CD14-positive monocyte (primary cell): ENCODE data around the gene RALGAPA1. TPM values are rescaled to one million over a fixed set of nuclear protein-coding genes. Genes with fewer than 3 reads are reported as not detected.

Source experiments
- DNase-seq, 3 donors: peaks; one replicate each; pipeline ENCODE4 v3.0.0-alpha.2; 2011 to 2022
- H2AFZ ChIP-seq: 2 replicates; pipeline ENCODE4 v1.6.0; 2012; ENCODE audit warnings: mild to moderate bottlenecking, low read depth, low read length, inconsistent platforms; ENCODE audit not compliant: insufficient read depth, poor library complexity, severe bottlenecking
- H3K27ac ChIP-seq, 2 donors: 1 replicate in 1 of 2; 2 replicates in 1 of 2; pipeline ENCODE4 v1.5.1; 2012 to 2013; ENCODE audit warnings: low read length in 2 of 2, control low read depth in 1 of 2, inconsistent platforms in 1 of 2, low read depth in 1 of 2, mild to moderate bottlenecking in 1 of 2
- H3K27me3 ChIP-seq, 2 donors: one replicate each; pipeline versions ENCODE4 v1.6.0 to v1.6.1; 2011 to 2013; ENCODE audit warnings: low read length in 2 of 2; ENCODE audit not compliant: control insufficient read depth in 2 of 2, insufficient read depth in 2 of 2
- H3K36me3 ChIP-seq, 2 donors: replicated peaks in 1 of 2; 1 replicate in 1 of 2; 2 replicates in 1 of 2; pipeline versions ENCODE4 v1.5.1 to v1.6.1; 2012 to 2013; ENCODE audit warnings: low read length in 2 of 2, control low read depth in 1 of 2, inconsistent platforms in 1 of 2, mild to moderate bottlenecking in 1 of 2; ENCODE audit not compliant: insufficient read depth in 2 of 2, control insufficient read depth in 1 of 2
- H3K4me1 ChIP-seq, 2 donors: 1 replicate in 1 of 2; 2 replicates in 1 of 2; pipeline versions ENCODE4 v1.5.1 to v1.6.1; 2012 to 2013; ENCODE audit warnings: low read length in 2 of 2, control low read depth in 1 of 2, inconsistent platforms in 1 of 2, mild to moderate bottlenecking in 1 of 2, moderate library complexity in 1 of 2; ENCODE audit not compliant: insufficient read depth in 2 of 2, control insufficient read depth in 1 of 2
- H3K4me2 ChIP-seq: replicated peaks from 2 replicates; pipeline ENCODE3; 2012; ENCODE audit warnings: low read length, moderate library complexity, mild to moderate bottlenecking; ENCODE audit not compliant: poor library complexity, severe bottlenecking; ENCODE audit errors: extremely low read depth
- H3K4me3 ChIP-seq, 3 experiments: fragments of 200-600 bp in 1 of 3; sonication (generic) in 1 of 3; replicated peaks in 1 of 3; 1 replicate in 2 of 3; 2 replicates in 1 of 3; pipeline ENCODE4 v1.5.1; 2011 to 2013; ENCODE audit warnings: low read length in 3 of 3, mild to moderate bottlenecking in 3 of 3, control low read depth in 2 of 3, low read depth in 2 of 3, inconsistent platforms in 1 of 3, moderate library complexity in 1 of 3
- H3K79me2 ChIP-seq: 2 replicates; pipeline ENCODE4 v1.6.0; 2012; ENCODE audit warnings: mild to moderate bottlenecking, control low read depth, inconsistent platforms, low read length, moderate library complexity; ENCODE audit not compliant: insufficient read depth
- H3K9ac ChIP-seq: 2 replicates; pipeline ENCODE4 v1.6.0; 2017; ENCODE audit warnings: low read length, mild to moderate bottlenecking; ENCODE audit not compliant: insufficient read depth, poor library complexity, severe bottlenecking
- H3K9me3 ChIP-seq, 2 donors: replicated peaks in 1 of 2; 1 replicate in 1 of 2; 2 replicates in 1 of 2; pipeline versions ENCODE4 v1.5.1 to v1.6.1; 2012 to 2013; ENCODE audit warnings: low read length in 2 of 2, control low read depth in 1 of 2; ENCODE audit not compliant: control insufficient read depth in 1 of 2, insufficient read depth in 1 of 2
- H4K20me1 ChIP-seq: 2 replicates; pipeline ENCODE4 v1.6.0; 2012; ENCODE audit warnings: mild to moderate bottlenecking, low read length, control low read depth, moderate library complexity; ENCODE audit not compliant: insufficient read depth
- H3K27ac Mint-ChIP-seq, 7 donors: one replicate each; pipeline ENCODE4 v1.8.0; 2020; ENCODE audit warnings: mild to moderate bottlenecking in 7 of 7, mixed read lengths in 7 of 7, moderate library complexity in 6 of 7, inconsistent platforms in 2 of 7
- H3K27me3 Mint-ChIP-seq, 3 donors: one replicate each; pipeline ENCODE4 v1.8.0; 2021 to 2022; ENCODE audit warnings: low read depth in 3 of 3, mild to moderate bottlenecking in 3 of 3, mixed read lengths in 3 of 3, moderate library complexity in 3 of 3, inconsistent platforms in 1 of 3
- H3K36me3 Mint-ChIP-seq, 2 donors: one replicate each; pipeline ENCODE4 v1.8.0; 2020; ENCODE audit warnings: mixed read lengths in 2 of 2, inconsistent platforms in 1 of 2, mild to moderate bottlenecking in 1 of 2
- H3K4me1 Mint-ChIP-seq: one replicate; pipeline ENCODE4 v1.8.0; 2020; ENCODE audit warnings: mild to moderate bottlenecking, mixed read lengths
- H3K4me3 Mint-ChIP-seq, 2 donors: one replicate each; pipeline ENCODE4 v1.8.0; 2020; ENCODE audit warnings: mild to moderate bottlenecking in 2 of 2, mixed read lengths in 2 of 2, moderate library complexity in 1 of 2
- H3K9me3 Mint-ChIP-seq, 7 donors: one replicate each; pipeline ENCODE4 v1.8.0; 2020 to 2022; ENCODE audit warnings: mixed read lengths in 7 of 7, mild to moderate bottlenecking in 6 of 7, moderate library complexity in 6 of 7, inconsistent platforms in 2 of 7
- WGBS: methylation state at CpG from one replicate; pipeline ENCODE4 v1.1.5; 2013; ENCODE audit warnings: missing lambda C conversion rate; ENCODE audit not compliant: insufficient coverage; 5-methylcytosine and 5-hydroxymethylcytosine counted together
- intact Hi-C, 2 donors: fragments of 100-400 bp; cut with micrococcal nuclease; formaldehyde crosslinking; loops; one replicate each; pipeline versions ENCODE4 v1.15.0 to v1.15.1; 2023
- polyA plus RNA-seq, 3 donors: library from polyadenylated mRNA; depleted of rRNA in 1 of 3; unstranded in 2 of 3; stranded (reverse) in 1 of 3; fragments of 300-500 nt in 2 of 3; fragments of >200 nt in 1 of 3; fragmentation: Illumina TruSeq in 2 of 3; gene quantifications; 1 replicate in 2 of 3; 2 replicates in 1 of 3; pipeline ENCODE4 v1.2.3, GENCODE V29; 2012 to 2021
- TF ChIP-seq, protein P1 (sequence below): fragments of 200-600 bp; IDR thresholded peaks from one replicate; pipeline ENCODE4 v1.8.0; 2022; ENCODE audit warnings: antibody characterized with exemption, mild to moderate bottlenecking

The RALGAPA1 gene
- polyA plus RNA-seq, 3 donors, result 3.2 to 7.4 (median 4.1) TPM

DNA sequence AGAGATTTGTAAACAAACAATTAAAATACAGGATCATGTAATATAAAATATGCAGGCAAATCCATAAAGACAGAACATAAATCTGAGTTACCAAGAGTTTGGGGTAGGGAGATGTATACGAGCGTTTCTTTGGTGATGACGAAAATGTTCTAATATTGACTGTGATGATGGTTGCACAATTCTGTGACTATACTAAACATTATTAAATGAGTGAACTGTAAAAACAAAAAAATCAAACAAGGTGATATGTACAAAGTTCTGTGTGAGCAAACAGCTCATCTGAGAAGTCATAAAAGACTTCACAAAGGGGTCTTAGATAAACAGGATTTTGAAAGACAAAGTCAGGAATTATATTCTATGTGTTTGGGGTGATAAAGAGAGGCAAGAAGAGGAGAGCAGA, 147.2 kb downstream of the RALGAPA1 start:
- no peaks in the 10 kb centered on the region for H3K79me2 ChIP-seq

GRCh38 chr14:35653045-35653444, 156.1 kb downstream of the RALGAPA1 start:
- Histone ChIP-seq H3K9me3 (no peaks in the 10 kb centered on the region), H3K4me2 (no peak overlapping the region), H3K27ac (no peak overlapping the region), H3K9ac (no peak overlapping the region), H2AFZ (no peak overlapping the region), H3K36me3 (peaks cover 0 to 7% of the 10 kb centered on the region in 2 donors), H4K20me1 (no peaks in the 10 kb centered on the region), H3K4me1 (no peaks in the 10 kb centered on the region), H3K27me3 (no peaks in the 10 kb centered on the region), H3K4me3 (no peak overlapping the region), H3K79me2 (no peaks in the 10 kb centered on the region)
- TF ChIP-seq, protein P1, sequence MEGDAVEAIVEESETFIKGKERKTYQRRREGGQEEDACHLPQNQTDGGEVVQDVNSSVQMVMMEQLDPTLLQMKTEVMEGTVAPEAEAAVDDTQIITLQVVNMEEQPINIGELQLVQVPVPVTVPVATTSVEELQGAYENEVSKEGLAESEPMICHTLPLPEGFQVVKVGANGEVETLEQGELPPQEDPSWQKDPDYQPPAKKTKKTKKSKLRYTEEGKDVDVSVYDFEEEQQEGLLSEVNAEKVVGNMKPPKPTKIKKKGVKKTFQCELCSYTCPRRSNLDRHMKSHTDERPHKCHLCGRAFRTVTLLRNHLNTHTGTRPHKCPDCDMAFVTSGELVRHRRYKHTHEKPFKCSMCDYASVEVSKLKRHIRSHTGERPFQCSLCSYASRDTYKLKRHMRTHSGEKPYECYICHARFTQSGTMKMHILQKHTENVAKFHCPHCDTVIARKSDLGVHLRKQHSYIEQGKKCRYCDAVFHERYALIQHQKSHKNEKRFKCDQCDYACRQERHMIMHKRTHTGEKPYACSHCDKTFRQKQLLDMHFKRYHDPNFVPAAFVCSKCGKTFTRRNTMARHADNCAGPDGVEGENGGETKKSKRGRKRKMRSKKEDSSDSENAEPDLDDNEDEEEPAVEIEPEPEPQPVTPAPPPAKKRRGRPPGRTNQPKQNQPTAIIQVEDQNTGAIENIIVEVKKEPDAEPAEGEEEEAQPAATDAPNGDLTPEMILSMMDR, result no peak
- Mint-ChIP-seq H3K27me3 (no peaks in the 10 kb centered on the region), H3K9me3 (no peaks in the 10 kb centered on the region), H3K4me3 (no peak overlapping the region), H3K27ac (no peak overlapping the region), H3K4me1 (no peaks in the 10 kb centered on the region), H3K36me3 (peaks cover 12 to 16% of the 10 kb centered on the region in 2 donors)
- intact Hi-C loops, result no loop called here
- WGBS, result 100% methylated on average over 1 of the region's 1 CpG
- no peak for DNase-seq

More for the DNA sequence above, 147.2 kb downstream of the RALGAPA1 start:
- no peaks in the 10 kb centered on the region for H3K9me3 ChIP-seq
- H3K27ac Mint-ChIP-seq, result peak overlapping the region in 1 of 7 donors; percentile 8
- H3K4me3 ChIP-seq, result no peak overlapping the region
- no peaks in the 10 kb centered on the region for H3K4me1 Mint-ChIP-seq
- no peak overlapping the region for H3K4me3 Mint-ChIP-seq
- H3K27ac ChIP-seq, result no peak overlapping the region
- WGBS, result no CpG with 5 or more reads among the region's 3 CpGs
- peaks cover 28 to 31% of the 10 kb centered on the region in 2 donors for H3K36me3 Mint-ChIP-seq
- H3K27me3 Mint-ChIP-seq, result no peaks in the 10 kb centered on the region
- no peaks in the 10 kb centered on the region for H3K4me1 ChIP-seq
- no peak for DNase-seq
- H3K9ac ChIP-seq, result no peak overlapping the region
- no peak overlapping the region for H3K4me2 ChIP-seq
- no peaks in the 10 kb centered on the region for H3K27me3 ChIP-seq
- H4K20me1 ChIP-seq, result no peaks in the 10 kb centered on the region
- TF ChIP-seq, protein P1, result no peak
- intact Hi-C loops, result no loop called here
- H2AFZ ChIP-seq, result no peak overlapping the region
- peaks cover 0 to 2% (median 0%) of the 10 kb centered on the region in 7 donors for H3K9me3 Mint-ChIP-seq
- peaks cover 7 to 8% of the 10 kb centered on the region in 2 donors for H3K36me3 ChIP-seq
